ENCODE results near the gene OR10AG1. TPM values are rescaled to one million over a fixed set of nuclear protein-coding genes. Genes with fewer than 3 reads are reported as not detected.

The OR10AG1 gene, protein sequence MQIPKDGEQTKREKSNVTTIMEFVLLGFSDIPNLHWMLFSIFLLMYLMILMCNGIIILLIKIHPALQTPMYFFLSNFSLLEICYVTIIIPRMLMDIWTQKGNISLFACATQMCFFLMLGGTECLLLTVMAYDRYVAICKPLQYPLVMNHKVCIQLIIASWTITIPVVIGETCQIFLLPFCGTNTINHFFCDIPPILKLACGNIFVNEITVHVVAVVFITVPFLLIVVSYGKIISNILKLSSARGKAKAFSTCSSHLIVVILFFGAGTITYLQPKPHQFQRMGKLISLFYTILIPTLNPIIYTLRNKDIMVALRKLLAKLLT
- not detected in 5 replicates for total RNA-seq (2022; extraction: Qiagen RNA extraction; ENCODE audit: low read depth)

GRCh38 chr11:55969845-55970244 lies at the start of gene OR10AG1:
OR10AG1 (minus strand) TSS chr11:55969945; CDS start chr11:55969907, 38 bp downstream.

GRCh38 chr11:55994525-55994924 lies 24.8 kb upstream of the OR10AG1 start, which contains the start of gene OR5F1:
OR5F1 (minus strand) TSS chr11:55994625; CDS start chr11:55994625, 0 bp downstream.

DNA sequence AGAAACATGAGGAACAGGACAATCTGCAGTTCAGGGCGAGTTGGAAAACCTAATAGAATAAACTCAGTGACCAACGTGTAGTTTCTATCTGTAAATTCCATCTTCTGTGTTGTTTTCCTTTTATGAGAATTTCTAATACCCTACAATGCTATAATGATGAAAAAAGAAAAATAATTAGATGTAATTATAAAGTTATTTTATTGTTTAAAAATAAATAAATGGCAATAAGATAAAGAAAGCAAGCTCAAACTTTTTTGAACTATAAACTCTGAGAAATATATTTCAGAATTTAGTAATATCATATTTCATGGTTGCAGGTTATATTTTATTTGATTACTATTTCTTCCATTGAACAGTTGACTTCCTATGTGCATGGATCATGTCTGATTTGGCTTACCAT lies 33.4 kb downstream of the OR10AG1 start, which contains the start of gene OR5I1:
Gene OR5I1, minus strand, starts transcription at position 101 of the 400 bp plus-strand sequence. Its CDS starts 0 bp downstream, at position 101.

Other genes with a start within 250 kb of the OR10AG1 start
- not detected in 5 replicates for gene OR5D13, start 196.5 kb downstream of the OR10AG1 start, total RNA-seq (2022; extraction: Qiagen RNA extraction; ENCODE audit: low read depth)
- not detected in 5 replicates for gene OR5D14, start 174.4 kb downstream of the OR10AG1 start, total RNA-seq (2022; extraction: Qiagen RNA extraction; ENCODE audit: low read depth)
- gene OR5L1, start 158.6 kb downstream of the OR10AG1 start, total RNA-seq (2022; extraction: Qiagen RNA extraction; ENCODE audit: low read depth) = not detected in 5 replicates
- gene OR5D18, start 150.3 kb downstream of the OR10AG1 start, total RNA-seq (2022; extraction: Qiagen RNA extraction; ENCODE audit: low read depth) = not detected in 5 replicates
- not detected in 5 replicates for gene OR5L2, start 142.7 kb downstream of the OR10AG1 start, total RNA-seq (2022; extraction: Qiagen RNA extraction; ENCODE audit: low read depth)
- gene OR5D16, start 131.2 kb downstream of the OR10AG1 start, total RNA-seq (2022; extraction: Qiagen RNA extraction; ENCODE audit: low read depth) = not detected in 5 replicates
- not detected in 5 replicates for gene TRIM51, start 86.6 kb downstream of the OR10AG1 start, total RNA-seq (2022; extraction: Qiagen RNA extraction; ENCODE audit: low read depth)
- gene OR5W2, start 55.4 kb downstream of the OR10AG1 start, total RNA-seq (2022; extraction: Qiagen RNA extraction; ENCODE audit: low read depth) = not detected in 5 replicates
- not detected in 5 replicates for gene OR5I1, start 33.5 kb downstream of the OR10AG1 start, total RNA-seq (2022; extraction: Qiagen RNA extraction; ENCODE audit: low read depth)
- gene OR5F1, start 24.7 kb upstream of the OR10AG1 start, total RNA-seq (2022; extraction: Qiagen RNA extraction; ENCODE audit: low read depth) = not detected in 5 replicates
- not detected in 5 replicates for gene OR5AS1, start 57.7 kb upstream of the OR10AG1 start, total RNA-seq (2022; extraction: Qiagen RNA extraction; ENCODE audit: low read depth)
- not detected in 5 replicates for gene OR8I2, start 123.4 kb upstream of the OR10AG1 start, total RNA-seq (2022; extraction: Qiagen RNA extraction; ENCODE audit: low read depth)
- not detected in 5 replicates for gene OR8H2, start 133.7 kb upstream of the OR10AG1 start, total RNA-seq (2022; extraction: Qiagen RNA extraction; ENCODE audit: low read depth)
- not detected in 5 replicates for gene OR8H3, start 152.4 kb upstream of the OR10AG1 start, total RNA-seq (2022; extraction: Qiagen RNA extraction; ENCODE audit: low read depth)
- not detected in 5 replicates for gene OR8J3, start 170.3 kb upstream of the OR10AG1 start, total RNA-seq (2022; extraction: Qiagen RNA extraction; ENCODE audit: low read depth)
- not detected in 5 replicates for gene OR8K5, start 190.4 kb upstream of the OR10AG1 start, total RNA-seq (2022; extraction: Qiagen RNA extraction; ENCODE audit: low read depth)
- not detected in 5 replicates for gene OR5J2, start 206.7 kb upstream of the OR10AG1 start, total RNA-seq (2022; extraction: Qiagen RNA extraction; ENCODE audit: low read depth)